ACC112 (cell line): Measurements from ENCODE around the gene CA10.

Experiments
- H2AFZ ChIP-seq: fragments of 200-600 bp; sonication (generic); one replicate; pipeline ENCODE4 v1.6.0; 2017; ENCODE audit warnings: antibody characterized with exemption, low read length; ENCODE audit not compliant: unreplicated experiment
- H3K27ac ChIP-seq: fragments of 200-600 bp; sonication (generic); 2 replicates; pipeline ENCODE4 v1.5.1; 2014; ENCODE audit warnings: low read depth, mild to moderate bottlenecking, antibody characterized with exemption, low read length, moderate library complexity
- H3K27me3 ChIP-seq: fragments of 200-600 bp; sonication (generic); 2 replicates; pipeline ENCODE4 v1.6.1; 2014; ENCODE audit warnings: mild to moderate bottlenecking, antibody characterized with exemption, low read length, moderate library complexity, mixed read lengths; ENCODE audit not compliant: insufficient read depth
- H3K36me3 ChIP-seq: fragments of 200-600 bp; sonication (generic); 2 replicates; pipeline ENCODE4 v1.6.1; 2016; ENCODE audit warnings: mild to moderate bottlenecking, antibody characterized with exemption, low read length, moderate library complexity, mixed read lengths; ENCODE audit not compliant: insufficient read depth
- H3K4me1 ChIP-seq: fragments of 200-600 bp; sonication (generic); one replicate; pipeline ENCODE4 v1.6.1; 2016; ENCODE audit warnings: low read length, mixed read lengths; ENCODE audit not compliant: insufficient read depth, unreplicated experiment, control insufficient read depth
- H3K4me3 ChIP-seq: fragments of 200-600 bp; sonication (generic); 2 replicates; pipeline ENCODE4 v1.5.1; 2014; ENCODE audit warnings: mild to moderate bottlenecking, low read depth, low read length
- H3K79me2 ChIP-seq: fragments of 200-600 bp; sonication (generic); one replicate; pipeline ENCODE4 v1.6.0; 2016; ENCODE audit warnings: low read length; ENCODE audit not compliant: control insufficient read depth, unreplicated experiment, insufficient read depth

CA10 gene

DNA sequence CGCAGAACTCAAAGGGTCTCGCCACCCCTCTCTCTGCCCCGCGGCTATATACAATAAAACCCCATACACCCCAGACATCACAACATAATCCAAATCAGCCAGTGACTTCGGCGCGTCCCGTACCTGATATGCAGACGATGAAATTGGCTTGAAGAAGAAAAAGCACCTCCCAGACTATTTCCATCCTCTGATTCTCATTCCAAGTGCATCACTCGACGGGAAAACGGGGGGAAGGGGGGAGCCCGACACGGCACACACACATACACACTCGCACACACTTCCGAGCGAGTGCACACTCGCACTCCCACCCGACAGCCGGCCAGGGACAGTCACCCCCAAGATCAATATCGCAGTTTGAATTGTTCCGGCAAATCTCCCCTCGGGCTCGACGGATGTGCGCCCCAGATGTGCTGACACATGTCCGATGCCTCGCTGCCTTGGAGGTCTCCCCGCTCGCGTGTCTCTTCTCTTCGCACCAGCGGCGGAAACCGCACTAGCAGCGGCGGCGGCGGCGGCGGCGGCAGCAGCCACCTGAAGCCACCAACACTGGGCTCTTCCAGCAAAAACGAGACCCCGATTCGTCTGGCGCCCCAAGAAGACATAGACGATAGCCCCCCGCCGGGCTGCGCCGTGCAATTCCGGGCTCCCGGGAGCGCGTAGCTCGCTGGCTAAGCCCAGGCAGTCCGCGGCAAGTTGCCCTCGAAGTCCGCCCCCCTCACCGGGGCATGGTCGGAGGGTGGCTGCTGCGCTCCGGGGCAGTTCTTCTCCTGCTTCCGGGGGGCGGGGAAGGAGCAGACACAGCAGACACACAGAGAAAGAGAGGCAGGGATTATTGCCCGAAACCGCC is 688 bp downstream of the CA10 start:
- Histone ChIP-seq H3K27me3 (peaks cover 37% of the 10 kb centered on the region), H3K27ac (no peak overlapping the region), H2AFZ (no peak overlapping the region), H3K36me3 (no peaks in the 10 kb centered on the region), H3K4me1 (no peaks in the 10 kb centered on the region), H3K4me3 (no peak overlapping the region), H3K79me2 (no peaks in the 10 kb centered on the region)

DNA sequence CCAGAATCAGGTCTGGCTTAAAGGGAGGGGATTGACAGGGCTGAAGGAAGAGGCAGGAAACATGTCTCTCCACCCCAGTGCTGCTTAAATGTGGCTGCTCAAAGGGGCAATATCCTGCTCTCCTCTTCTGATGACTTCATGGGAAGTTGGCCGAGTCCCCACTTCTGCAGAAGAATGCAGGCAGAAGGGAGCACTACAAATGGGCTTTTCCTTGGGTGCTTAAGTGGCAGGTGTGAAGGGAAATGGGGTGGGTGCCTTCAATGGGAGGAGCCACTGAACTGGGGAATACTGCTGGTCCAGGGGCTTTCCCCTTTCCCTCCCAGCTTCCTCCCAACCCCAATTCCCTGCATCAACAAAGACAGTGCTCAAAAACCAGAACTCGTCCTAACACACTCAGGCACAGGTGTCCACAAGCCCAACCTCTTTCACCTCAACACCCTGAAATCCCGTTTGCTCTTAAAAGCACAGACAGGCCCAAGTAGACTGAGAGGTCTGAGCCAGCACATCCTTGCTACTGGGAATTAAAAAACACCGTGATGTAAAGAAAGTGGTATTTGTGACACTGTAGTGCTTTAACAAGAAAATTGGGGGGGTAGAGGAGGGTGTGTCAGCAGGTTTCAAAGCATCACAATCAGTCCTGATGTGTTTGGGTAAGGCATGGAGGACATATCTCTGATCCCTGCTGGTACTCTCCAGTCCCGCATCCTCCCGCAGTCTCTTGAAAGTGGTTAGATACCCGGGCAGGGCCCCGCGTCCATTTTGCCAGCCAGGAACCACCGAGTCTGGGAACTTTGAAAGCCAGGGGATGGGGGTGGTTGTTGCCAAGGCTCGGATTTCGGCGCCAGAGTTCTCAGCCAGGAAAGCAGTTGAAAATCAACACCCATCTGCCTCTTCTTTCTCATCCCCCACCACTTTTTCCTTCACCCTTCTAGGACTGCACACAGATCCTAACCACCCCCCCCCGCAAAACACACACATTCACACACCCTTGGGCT is 1.6 kb downstream of the CA10 start:
- Histone ChIP-seq H3K4me3 (no peak overlapping the region), H2AFZ (no peak overlapping the region), H3K79me2 (no peaks in the 10 kb centered on the region), H3K27ac (no peak overlapping the region), H3K27me3 (peaks cover 37% of the 10 kb centered on the region), H3K36me3 (no peaks in the 10 kb centered on the region), H3K4me1 (no peaks in the 10 kb centered on the region)

DNA sequence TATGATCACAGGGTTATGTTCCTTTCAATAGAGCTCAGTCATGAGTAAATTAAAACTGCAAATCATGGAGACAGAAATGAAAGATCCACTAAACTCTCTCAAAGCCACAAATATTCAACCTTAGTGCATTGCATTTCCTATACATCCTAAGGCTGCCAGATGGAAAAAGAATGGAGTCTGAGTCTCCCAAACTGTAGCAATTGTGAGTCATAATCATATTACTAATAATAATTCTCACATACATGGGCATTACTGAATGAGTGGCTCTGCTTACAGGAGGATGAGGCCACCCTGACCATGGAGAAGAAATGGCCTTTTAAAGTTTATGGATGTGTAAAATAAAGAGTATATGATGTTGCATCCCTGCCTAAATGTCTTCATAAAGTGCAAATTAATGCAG is 3.2 kb downstream of the CA10 start:
- no peaks in the 10 kb centered on the region for H3K4me1 ChIP-seq
- no peak overlapping the region for H3K4me3 ChIP-seq
- peaks cover 35% of the 10 kb centered on the region for H3K27me3 ChIP-seq
- no peak overlapping the region for H3K27ac ChIP-seq
- no peaks in the 10 kb centered on the region for H3K36me3 ChIP-seq
- no peak overlapping the region for H2AFZ ChIP-seq
- H3K79me2 ChIP-seq, result no peaks in the 10 kb centered on the region

DNA sequence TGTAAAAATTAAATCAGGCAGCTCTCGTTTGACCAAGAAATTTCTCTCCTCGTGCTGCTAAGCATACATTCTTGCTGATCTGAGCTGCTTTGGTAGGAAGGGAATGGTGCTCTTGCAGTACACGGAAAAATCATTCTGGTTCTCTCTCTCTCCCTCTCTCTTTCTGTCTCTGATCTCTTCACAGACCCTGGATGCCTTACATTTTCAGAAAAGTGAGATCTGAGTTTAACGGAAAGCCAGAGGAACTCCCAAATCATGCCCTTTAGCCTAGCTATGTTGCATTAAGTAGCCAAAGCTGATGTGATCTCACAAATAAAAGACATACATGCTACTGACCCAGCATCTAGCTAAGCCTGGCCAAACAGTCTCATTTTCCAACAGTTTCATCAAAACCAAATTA is 4.0 kb downstream of the CA10 start:
- H3K4me3 ChIP-seq, result no peak overlapping the region
- H3K27me3 ChIP-seq, result peaks cover 27% of the 10 kb centered on the region
- H3K4me1 ChIP-seq, result no peaks in the 10 kb centered on the region
- H2AFZ ChIP-seq, result no peak overlapping the region
- no peak overlapping the region for H3K27ac ChIP-seq
- no peaks in the 10 kb centered on the region for H3K36me3 ChIP-seq
- no peaks in the 10 kb centered on the region for H3K79me2 ChIP-seq

DNA sequence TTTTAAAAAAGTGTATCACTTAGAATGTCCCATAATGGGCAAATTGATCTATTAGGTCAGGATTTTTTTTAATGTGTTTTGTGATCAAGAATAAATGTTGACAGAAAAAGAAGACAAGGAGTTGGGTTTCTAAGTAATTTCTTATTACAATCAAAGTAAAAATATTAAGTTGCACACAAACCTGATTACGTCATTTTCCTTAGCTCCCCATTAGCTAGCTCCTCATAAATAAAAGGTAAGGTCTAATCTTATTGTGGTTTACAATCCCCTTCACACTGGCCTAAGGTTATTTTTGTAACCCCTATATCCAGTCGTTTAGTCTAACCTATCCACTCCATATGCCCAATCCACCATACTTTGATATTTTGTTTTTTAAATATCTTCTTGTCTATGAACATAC is 7.6 kb downstream of the CA10 start:
- no peaks in the 10 kb centered on the region for H3K4me1 ChIP-seq
- no peak overlapping the region for H3K4me3 ChIP-seq
- H3K27me3 ChIP-seq, result no peaks in the 10 kb centered on the region
- H3K27ac ChIP-seq, result no peak overlapping the region
- H2AFZ ChIP-seq, result no peak overlapping the region
- no peaks in the 10 kb centered on the region for H3K36me3 ChIP-seq
- no peaks in the 10 kb centered on the region for H3K79me2 ChIP-seq

DNA sequence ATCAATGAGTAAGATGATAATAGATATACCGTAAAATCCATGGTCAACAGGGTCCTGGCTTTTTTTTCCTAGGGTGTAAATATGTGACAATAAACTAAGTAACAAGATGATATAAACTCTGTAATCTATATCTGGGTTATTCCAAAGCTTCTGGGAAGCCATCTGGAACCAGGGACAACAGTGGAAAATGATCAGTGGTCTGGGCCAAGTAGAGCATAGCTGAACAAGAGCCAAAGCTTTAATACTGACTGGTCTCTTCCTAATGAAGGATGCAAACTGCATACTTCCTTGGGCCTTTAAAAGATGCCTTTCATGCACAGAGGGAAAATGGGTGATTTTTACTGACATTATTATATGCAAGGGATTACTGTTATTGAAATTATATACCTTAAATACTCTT is 8.9 kb downstream of the CA10 start:
- no peak overlapping the region for H2AFZ ChIP-seq
- H3K27me3 ChIP-seq, result no peaks in the 10 kb centered on the region
- no peaks in the 10 kb centered on the region for H3K79me2 ChIP-seq
- H3K27ac ChIP-seq, result no peak overlapping the region
- H3K36me3 ChIP-seq, result no peaks in the 10 kb centered on the region
- no peak overlapping the region for H3K4me3 ChIP-seq
- no peaks in the 10 kb centered on the region for H3K4me1 ChIP-seq

DNA sequence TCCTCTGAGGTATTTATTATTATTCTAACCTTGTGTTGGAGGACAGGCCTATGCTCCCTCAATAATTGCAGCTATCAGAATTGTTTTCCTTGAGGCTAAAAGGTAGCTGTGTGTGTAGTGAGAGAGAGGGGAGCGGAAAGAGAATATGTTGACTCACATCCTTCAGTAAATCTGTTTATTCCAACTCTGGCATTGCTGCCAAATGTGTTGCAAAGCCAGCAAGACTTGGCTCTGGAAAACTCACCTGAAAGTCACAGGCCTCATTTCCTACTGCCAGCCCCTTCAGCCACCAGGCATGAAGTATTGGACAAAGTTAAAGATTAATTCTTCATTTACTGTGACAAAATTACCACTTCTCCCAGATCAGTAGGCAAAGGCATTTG is 9.6 kb downstream of the CA10 start:
- no peaks in the 10 kb centered on the region for H3K4me1 ChIP-seq
- H3K27ac ChIP-seq, result no peak overlapping the region
- no peaks in the 10 kb centered on the region for H3K36me3 ChIP-seq
- no peak overlapping the region for H3K4me3 ChIP-seq
- H3K79me2 ChIP-seq, result no peaks in the 10 kb centered on the region
- H3K27me3 ChIP-seq, result no peaks in the 10 kb centered on the region
- no peak overlapping the region for H2AFZ ChIP-seq

DNA sequence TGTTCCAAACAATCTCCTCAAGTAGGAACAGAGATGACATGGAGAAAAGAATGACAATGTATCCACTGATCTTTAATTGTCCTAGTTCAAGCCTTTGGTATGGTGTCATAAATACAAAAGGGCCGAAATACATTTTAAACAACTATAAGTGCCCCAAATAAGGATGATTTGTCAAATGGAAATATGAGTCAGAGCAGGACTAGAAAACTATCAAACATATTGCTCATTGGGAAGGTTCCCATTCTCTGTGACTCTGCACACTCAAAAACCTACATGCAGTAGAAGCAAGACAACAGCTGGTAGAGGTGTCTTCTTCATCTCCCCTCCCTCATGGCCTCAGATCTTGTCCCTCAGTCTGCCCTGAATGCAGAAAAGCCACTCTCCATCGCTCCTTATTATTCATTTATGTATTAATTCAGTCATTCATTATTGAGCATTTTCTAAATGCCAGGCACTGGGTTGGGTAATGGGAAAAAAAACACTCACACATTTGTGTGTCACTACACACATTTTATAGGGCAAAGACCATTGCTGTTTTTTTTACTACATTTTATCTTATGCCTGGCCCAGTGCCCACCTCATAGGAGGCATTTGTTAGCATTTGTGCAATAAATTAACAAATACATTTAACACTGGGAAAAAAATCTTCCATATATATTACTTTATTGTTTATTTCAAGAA is 10.1 kb downstream of the CA10 start:
- H3K27ac ChIP-seq, result no peak overlapping the region
- H3K4me3 ChIP-seq, result no peak overlapping the region
- H2AFZ ChIP-seq, result no peak overlapping the region
- H3K27me3 ChIP-seq, result no peaks in the 10 kb centered on the region
- H3K36me3 ChIP-seq, result no peaks in the 10 kb centered on the region
- no peaks in the 10 kb centered on the region for H3K4me1 ChIP-seq
- H3K79me2 ChIP-seq, result no peaks in the 10 kb centered on the region

DNA sequence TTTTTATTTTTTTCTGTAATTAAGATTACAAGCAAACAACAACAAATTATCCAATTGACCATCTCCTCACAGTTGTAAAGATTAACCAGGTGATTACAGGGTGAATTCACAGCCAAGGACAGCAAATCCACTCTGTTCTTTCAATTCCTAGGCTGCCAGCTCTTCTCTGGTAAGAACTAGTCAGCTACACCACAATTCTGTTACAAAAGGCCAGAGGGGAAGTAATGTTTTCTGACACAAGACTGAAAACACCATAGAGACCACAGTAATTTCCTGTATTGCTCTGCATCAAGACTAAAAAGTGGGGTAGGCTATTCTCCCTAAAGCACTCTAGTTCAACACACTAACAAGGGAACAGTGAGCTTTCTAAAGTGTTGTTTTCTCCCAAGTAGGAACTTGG is 10.6 kb downstream of the CA10 start:
- Histone ChIP-seq H3K27ac (no peak overlapping the region), H3K36me3 (no peaks in the 10 kb centered on the region), H3K4me1 (no peaks in the 10 kb centered on the region), H3K79me2 (no peaks in the 10 kb centered on the region), H3K4me3 (no peak overlapping the region), H2AFZ (no peak overlapping the region), H3K27me3 (no peaks in the 10 kb centered on the region)

DNA sequence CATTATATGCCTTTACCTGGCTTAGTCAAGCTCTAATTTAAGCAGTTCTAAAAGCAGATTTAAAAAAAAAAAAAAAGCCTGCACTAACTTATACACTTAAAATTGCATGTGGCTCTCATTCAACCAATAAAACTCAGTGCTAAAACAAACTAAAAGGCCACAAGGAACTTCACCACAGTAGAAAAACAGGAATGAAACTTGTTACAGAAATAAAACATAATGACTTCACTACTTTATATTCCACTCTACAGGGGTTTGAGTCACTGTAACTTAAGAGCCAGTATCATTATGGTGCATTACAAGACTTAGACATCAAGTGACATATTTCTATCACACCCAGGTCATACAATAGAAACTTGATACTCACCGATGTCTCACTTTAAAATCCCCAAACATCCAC is 11.1 kb downstream of the CA10 start:
- no peak overlapping the region for H3K27ac ChIP-seq
- H3K27me3 ChIP-seq, result no peaks in the 10 kb centered on the region
- H3K4me1 ChIP-seq, result no peaks in the 10 kb centered on the region

More for the DNA sequence above, 11.1 kb downstream of the CA10 start:
- H3K79me2 ChIP-seq, result no peaks in the 10 kb centered on the region
- H2AFZ ChIP-seq, result no peak overlapping the region
- no peak overlapping the region for H3K4me3 ChIP-seq
- no peaks in the 10 kb centered on the region for H3K36me3 ChIP-seq
